NCI-H345 treated with DMSO at 0.1 percent for 48 hours (cell line): ENCODE results near the gene ABHD2.

Experiments used
- DNase-seq: peaks from one replicate; lab custom pipeline; 2025; ENCODE audit not compliant: unreplicated experiment; lab: John Stamatoyannopoulos, UW

The ABHD2 gene

GRCh38 chr15:89161666-89162065 is 73.4 kb downstream of the ABHD2 start:
- DNase-seq, result no peak

GRCh38 chr15:89163271-89164055 is 75.2 kb downstream of the ABHD2 start:
- no peak for DNase-seq

- DNase-seq, result no peak
Observed at GRCh38 chr15:89164712-89165211, 76.5 kb downstream of the ABHD2 start.

GRCh38 chr15:89165677-89166076 is 77.4 kb downstream of the ABHD2 start:
- DNase-seq, result no peak

GRCh38 chr15:89167267-89168176 is 79.3 kb downstream of the ABHD2 start:
- no peak for DNase-seq

- no peak for DNase-seq
Observed at GRCh38 chr15:89168316-89168833, 80.1 kb downstream of the ABHD2 start.

- DNase-seq, result no peak
Observed at GRCh38 chr15:89170364-89170763, 82.1 kb downstream of the ABHD2 start.

- no peak for DNase-seq
Observed at GRCh38 chr15:89171136-89172072, 83.1 kb downstream of the ABHD2 start.

GRCh38 chr15:89172921-89173320 is 84.7 kb downstream of the ABHD2 start:
- DNase-seq, result no peak

- DNase-seq, result peak; percentile 33
Observed at GRCh38 chr15:89174476-89174875, 86.2 kb downstream of the ABHD2 start.

GRCh38 chr15:89175617-89176191 is 87.4 kb downstream of the ABHD2 start:
- no peak for DNase-seq

- DNase-seq, result no peak
Observed at GRCh38 chr15:89177116-89177515, 88.9 kb downstream of the ABHD2 start.

GRCh38 chr15:89177633-89178306 is 89.5 kb downstream of the ABHD2 start:
- peak; percentile 7 for DNase-seq

- no peak for DNase-seq
Observed at GRCh38 chr15:89178307-89178977, 90.2 kb downstream of the ABHD2 start.

- DNase-seq, result no peak
Observed at GRCh38 chr15:89179966-89180875, 92.0 kb downstream of the ABHD2 start.

GRCh38 chr15:89184357-89184756 is 96.1 kb downstream of the ABHD2 start:
- DNase-seq, result no peak

- no peak for DNase-seq
Observed at GRCh38 chr15:89184886-89185526, 96.8 kb downstream of the ABHD2 start.

GRCh38 chr15:89186803-89187202 is 98.5 kb downstream of the ABHD2 start:
- no peak for DNase-seq
